Measurements from ENCODE around the gene PC.

PC gene

DNA sequence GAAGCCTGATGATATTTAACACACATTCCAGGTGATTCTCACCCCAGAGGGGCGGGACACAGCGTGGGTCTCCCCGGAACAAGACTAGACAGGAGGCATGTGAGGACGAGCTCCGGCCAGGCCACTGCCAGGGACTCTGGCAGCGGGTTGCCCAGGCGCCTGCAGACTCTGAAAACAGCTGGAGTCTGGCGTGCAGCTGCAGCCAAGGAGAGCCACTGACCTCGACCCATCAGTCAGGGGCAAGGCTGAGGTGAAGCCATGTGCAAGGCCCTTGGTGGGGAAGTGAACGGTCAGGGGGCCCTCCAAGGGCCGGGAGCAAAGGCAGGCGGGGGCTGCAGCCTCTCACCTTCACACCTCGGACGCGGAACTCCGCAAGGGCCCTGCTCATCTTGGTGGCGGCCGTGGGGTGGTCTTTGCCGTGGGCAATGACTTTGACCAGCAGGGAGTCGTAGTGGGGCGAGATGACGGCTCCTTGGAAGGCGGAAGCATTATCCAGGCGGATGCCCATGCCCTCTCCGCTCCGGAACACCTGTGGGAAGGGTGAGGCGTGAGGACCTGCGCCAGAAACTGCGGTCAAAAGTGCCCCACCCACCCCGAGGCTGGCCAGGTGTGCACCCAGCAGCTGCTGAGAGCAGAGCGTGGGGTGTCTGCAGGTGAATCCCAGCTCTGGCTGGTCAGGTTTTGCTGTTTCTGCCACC is 94.6 kb downstream of the PC start:
- DNase-seq, result no peak

DNA sequence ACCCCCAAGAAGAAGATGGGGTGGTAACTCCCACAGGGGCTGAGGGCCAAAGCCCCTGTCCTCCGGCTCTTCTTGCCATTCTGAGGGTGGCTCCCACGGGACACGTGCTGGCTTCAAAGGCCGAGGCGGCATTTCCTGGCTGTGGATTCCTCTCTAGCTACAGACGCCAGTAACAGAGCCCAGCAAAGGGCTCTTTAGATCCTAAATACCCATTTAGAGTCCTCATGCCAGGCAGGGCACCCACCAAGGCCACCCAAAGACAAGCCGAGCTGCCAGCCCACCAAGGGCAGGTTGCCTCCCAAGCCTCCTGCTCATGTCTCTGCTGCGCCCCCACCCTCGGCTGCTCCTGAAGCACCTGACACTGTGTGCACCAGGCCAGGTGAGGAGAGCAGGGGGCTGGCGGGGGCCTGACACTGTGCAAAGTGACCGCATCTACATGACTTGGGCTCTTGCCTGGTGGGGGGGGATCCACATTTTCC is 95.6 kb downstream of the PC start:
- no peak for DNase-seq

GRCh38 chr11:66861774-66862558 is 96.2 kb downstream of the PC start:
- DNase-seq, result no peak

GRCh38 chr11:66861038-66861773 is 97.0 kb downstream of the PC start:
- DNase-seq, result no peak

GRCh38 chr11:66860449-66860831 is 97.7 kb downstream of the PC start:
- no peak for DNase-seq

- DNase-seq, result no peak
These were observed 98.3 kb downstream of the PC start for GRCh38 chr11:66859686-66860448.

GRCh38 chr11:66858939-66859685 is 99.1 kb downstream of the PC start:
- DNase-seq, result no peak

DNA sequence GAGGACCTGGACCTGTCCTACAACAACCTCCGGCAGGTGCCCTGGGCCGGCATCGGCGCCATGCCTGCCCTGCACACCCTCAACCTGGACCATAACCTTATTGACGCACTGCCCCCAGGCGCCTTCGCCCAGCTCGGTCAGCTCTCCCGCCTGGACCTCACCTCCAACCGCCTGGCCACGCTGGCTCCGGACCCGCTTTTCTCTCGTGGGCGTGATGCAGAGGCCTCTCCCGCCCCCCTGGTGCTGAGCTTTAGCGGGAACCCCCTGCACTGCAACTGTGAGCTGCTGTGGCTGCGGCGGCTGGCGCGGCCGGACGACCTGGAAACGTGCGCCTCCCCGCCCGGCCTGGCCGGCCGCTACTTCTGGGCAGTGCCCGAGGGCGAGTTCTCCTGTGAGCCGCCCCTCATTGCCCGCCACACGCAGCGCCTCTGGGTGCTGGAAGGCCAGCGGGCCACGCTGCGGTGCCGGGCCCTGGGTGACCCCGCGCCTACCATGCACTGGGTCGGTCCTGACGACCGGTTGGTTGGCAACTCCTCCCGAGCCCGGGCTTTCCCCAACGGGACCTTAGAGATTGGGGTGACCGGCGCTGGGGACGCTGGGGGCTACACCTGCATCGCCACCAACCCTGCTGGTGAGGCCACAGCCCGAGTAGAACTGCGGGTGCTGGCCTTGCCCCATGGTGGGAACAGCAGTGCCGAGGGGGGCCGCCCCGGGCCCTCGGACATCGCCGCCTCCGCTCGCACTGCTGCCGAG is 99.8 kb downstream of the PC start:
- DNase-seq, result no peak

GRCh38 chr11:66857927-66858185 is 100.3 kb downstream of the PC start:
- no peak for DNase-seq

GRCh38 chr11:66857234-66857926 is 100.8 kb downstream of the PC start:
- DNase-seq, result no peak

DNA sequence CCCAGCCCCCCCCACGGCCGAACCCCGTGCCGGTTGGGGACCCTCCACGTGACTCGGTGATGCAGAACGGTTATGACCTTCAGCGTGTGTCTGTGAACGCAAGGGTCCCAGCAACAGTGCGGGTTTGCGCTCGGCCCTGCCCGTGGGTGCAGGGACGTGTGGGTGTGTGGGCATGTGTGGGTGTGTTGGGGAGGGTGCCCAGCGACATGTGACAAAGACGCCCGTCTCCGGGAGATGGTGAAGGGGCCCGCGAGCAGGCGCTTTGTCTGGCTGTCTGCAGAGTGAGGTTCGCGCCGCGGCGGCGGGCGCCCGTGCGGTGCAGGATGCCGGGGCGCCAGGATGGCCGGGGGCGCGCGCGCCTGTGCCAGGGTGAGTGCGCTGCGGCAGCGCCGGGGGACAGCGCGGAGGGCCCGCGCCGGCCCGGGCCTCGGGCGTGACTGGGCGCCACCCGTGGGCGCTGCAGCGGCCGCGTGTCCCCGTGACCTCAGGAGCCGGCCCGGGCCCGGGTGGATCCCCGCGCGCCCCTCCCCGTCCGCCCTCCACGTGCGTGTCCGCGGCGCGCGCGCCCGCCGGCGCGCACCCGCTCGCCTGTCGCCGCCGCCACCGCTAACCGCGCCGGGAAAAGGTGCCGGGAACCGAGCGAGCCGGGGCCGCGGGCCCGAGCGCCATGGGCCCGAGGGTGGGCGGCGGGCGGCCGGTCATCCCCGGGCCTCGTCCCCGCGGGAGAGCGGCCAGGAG is 101.5 kb downstream of the PC start, which contains the start of gene LRFN4:
Gene LRFN4, plus strand, starts transcription at position 569 of the 738 bp plus-strand sequence. CDS start 681 bp downstream, outside the sequence.
- DNase-seq, result peak in 1 of 2 experiments; percentile 69

GRCh38 chr11:66855574-66856495 is 102.3 kb downstream of the PC start:
- peak; percentile 76 to 95 for DNase-seq

GRCh38 chr11:66854729-66855211 is 103.4 kb downstream of the PC start:
- DNase-seq, result no peak

DNA sequence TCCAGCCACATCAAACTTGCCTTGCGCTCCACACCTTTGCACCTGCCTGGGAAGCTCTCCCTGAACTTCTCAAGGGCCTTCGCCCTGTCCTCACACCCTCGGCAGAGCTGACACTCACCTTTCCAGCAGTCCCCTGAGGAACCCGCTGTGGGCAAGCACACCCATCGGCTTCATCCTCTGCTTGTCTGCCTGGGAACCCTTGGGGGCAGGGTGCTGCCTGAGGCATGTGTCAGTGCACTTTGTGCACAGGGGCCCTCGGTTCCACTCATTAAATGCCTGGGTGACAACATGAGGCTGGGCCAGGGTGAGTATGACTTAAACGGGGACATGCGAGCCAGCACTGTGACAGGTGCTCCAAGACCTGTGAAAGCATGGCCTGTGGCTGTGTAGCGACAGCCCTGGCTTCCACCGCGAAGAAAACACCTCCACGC is 103.9 kb downstream of the PC start:
- DNase-seq, result no peak

DNA sequence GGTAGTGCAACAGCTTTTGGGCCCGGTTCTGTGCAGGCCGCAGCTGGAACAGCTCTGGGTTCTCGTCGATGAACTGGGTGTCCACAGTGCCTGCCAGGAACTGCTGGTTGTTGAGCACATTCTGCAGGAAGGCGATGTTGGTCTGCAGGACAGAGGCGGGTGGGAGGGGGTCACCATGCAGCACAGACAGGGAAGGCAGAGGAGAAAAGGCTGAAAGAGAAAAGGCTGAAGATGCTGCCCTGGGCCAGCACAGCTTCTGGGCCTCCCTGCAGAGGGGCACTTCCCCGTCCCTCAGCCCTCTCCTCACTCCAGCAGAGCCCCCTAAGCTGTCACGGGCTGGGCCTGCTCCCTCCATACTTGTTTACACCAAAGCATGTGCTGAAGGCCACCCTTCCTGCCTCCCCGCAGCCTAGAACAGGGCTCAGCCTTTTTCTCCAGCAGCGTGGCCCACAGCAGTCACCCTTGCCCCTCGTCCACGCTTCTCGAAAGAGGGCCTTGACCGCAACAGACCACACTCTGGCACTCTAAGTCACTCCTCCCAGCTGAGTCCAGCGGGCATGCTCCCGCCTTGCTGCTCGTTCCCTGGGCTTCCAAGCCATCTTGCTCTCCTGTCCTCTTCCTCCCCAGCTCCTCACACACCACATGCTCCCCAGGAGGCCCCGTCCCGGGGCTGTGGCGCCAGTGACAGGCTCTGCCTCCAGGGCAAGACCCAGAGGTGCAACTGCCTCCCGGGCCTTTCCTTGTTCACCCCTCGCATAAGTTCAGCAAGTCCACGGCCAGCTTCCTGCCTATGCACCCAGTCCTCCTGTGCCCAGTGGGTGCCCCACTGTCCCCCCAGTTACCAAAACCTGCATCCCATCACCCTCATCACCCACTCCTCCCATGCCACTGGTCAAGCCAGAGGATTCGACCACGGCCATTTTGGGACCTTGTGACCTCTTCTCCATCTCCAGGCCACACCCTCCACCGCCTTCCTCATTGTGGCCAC is 104.6 kb downstream of the PC start:
- DNase-seq, result no peak

GRCh38 chr11:66852466-66853241 is 105.5 kb downstream of the PC start:
- no peak for DNase-seq

Measured in NCI-H446 (cell line).